Epithelial cell of proximal tubule (primary cell): Measurements from ENCODE around the gene SP1. TPM values are rescaled to one million over a fixed set of nuclear protein-coding genes. Genes with fewer than 3 reads are reported as not detected.
"Not testable (repeated sequence)": the region's sequence is repeated elsewhere in the genome, so short reads cannot be mapped to it uniquely, and the experiment has no call there.

ENCODE experiments used
- DNase-seq: peaks from one replicate; pipeline ENCODE4 v3.0.0-alpha.2; 2011; ENCODE audit warnings: low read depth
- H3K4me3 ChIP-seq: 2 replicates; pipeline ENCODE4 v1.5.1; 2011; ENCODE audit warnings: low read depth, mild to moderate bottlenecking, low read length
- CTCF ChIP-seq: conservative IDR thresholded peaks from 2 replicates; pipeline ENCODE4 v1.5.1; 2012; ENCODE audit warnings: low read depth, mild to moderate bottlenecking, low read length
- total RNA-seq: library from RNA; depleted of rRNA; stranded (reverse); fragments of >200 nt; gene quantifications from 2 replicates; pipeline ENCODE4 v1.2.3, GENCODE V29; 2015

The SP1 gene
- total RNA-seq, 1 donor from 2014 or later: 29.2 TPM

GRCh38 chr12:53441040-53441833 lies 61.3 kb downstream of the SP1 start, which contains the start of gene PRR13:
PRR13 (plus strand) TSS chr12:53441734; CDS start chr12:53442715, 981 bp downstream.
- TF ChIP-seq CTCF: no peak
- H3K4me3 ChIP-seq: peak within 1 kb of the TSS; percentile 97
- peak; percentile 93 for DNase-seq

- TF ChIP-seq CTCF: no peak
- no peak for DNase-seq
- peak overlapping the region; percentile 97 for H3K4me3 ChIP-seq
Measured at GRCh38 chr12:53443955-53444354, 64.0 kb downstream of the SP1 start.

- DNase-seq: not testable (repeated sequence)
- H3K4me3 ChIP-seq: peak overlapping the region; percentile 24
Measured at GRCh38 chr12:53444593-53445325, 64.8 kb downstream of the SP1 start.

- no peak for TF ChIP-seq CTCF
- no peak for DNase-seq
- H3K4me3 ChIP-seq: no peak overlapping the region
Measured at GRCh38 chr12:53450936-53451335, 71.0 kb downstream of the SP1 start.

GRCh38 chr12:53451661-53452158 lies 71.7 kb downstream of the SP1 start, which contains the start of gene PCBP2:
PCBP2 (plus strand) TSS chr12:53452102; CDS start chr12:53454801, 2,699 bp downstream.
- peak within 1 kb of the TSS; percentile 91 for H3K4me3 ChIP-seq
- DNase-seq: peak; percentile 90
- peak; percentile 86 for TF ChIP-seq CTCF

GRCh38 chr12:53452159-53453077 lies 72.4 kb downstream of the SP1 start:
- TF ChIP-seq CTCF: peak; percentile 37
- no peak for DNase-seq
- peak overlapping the region; percentile 91 for H3K4me3 ChIP-seq
